ENCODE measurements around the gene SLC4A9. TPM values are rescaled to one million over a fixed set of nuclear protein-coding genes. Genes with fewer than 3 reads are reported as not detected.

Gene SLC4A9
- total and polyA plus RNA-seq, 4 donors, result not detected

DNA sequence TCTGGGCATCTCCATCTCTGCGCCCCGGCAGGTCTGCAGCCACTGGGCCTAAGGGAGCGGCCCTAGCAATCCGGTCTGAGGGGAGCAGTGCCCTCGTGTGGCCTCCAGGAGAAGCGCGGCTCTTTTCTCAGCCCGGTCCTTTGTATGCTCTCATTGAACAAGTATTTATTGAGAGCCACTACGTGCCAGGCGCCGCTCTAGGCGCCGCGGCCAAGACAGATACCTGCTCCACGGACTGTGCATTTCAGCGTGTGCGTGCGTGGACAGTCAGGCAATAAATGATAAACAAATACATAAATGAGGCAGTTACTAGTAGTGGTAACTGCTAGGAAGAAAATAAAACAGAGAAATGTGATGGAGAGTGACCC, 2.3 kb upstream of the SLC4A9 start:
- WGBS, result under 1% methylated on average over 18 of the region's 18 CpGs
- no peak overlapping the region for H3K4me3 ChIP-seq (ENCODE audit: low read depth in 1 of 3, low read length in 3 of 3)
- DNase-seq (ENCODE audit: low spot score), result peak; percentile 80
- TF ChIP-seq RAD21 (IDR thresholded peaks at IDR 0.05), result peak; percentile 85 to 95
- peak; percentile 92 for TF ChIP-seq CTCF (IDR thresholded peaks at IDR 0.05; ENCODE audit: low read depth, low read length, missing input control)
- no peak for TF ChIP-seq FOXA1 (IDR thresholded peaks at IDR 0.05)
- TF ChIP-seq NR2F2 (IDR thresholded peaks at IDR 0.05), result no peak
- no peak for TF ChIP-seq YY1 (IDR thresholded peaks at IDR 0.05)
- TF ChIP-seq, protein P1, sequence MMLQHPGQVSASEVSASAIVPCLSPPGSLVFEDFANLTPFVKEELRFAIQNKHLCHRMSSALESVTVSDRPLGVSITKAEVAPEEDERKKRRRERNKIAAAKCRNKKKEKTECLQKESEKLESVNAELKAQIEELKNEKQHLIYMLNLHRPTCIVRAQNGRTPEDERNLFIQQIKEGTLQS (IDR thresholded peaks at IDR 0.05), result no peak
- TF ChIP-seq JUND (IDR thresholded peaks at IDR 0.05), result peak; percentile 77 to 82
- TF ChIP-seq, protein P2, sequence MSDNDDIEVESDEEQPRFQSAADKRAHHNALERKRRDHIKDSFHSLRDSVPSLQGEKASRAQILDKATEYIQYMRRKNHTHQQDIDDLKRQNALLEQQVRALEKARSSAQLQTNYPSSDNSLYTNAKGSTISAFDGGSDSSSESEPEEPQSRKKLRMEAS (IDR thresholded peaks at IDR 0.05), result no peak
- peak in 1 of 2 donors; percentile 14 for TF ChIP-seq HNF4A (conservative IDR thresholded peaks at IDR 0.05)
- no peak for TF ChIP-seq FOXA2 (IDR thresholded peaks at IDR 0.05)
- TF ChIP-seq TAF1 (conservative IDR thresholded peaks at IDR 0.05), result no peak
- peak in 1 of 2 donors; percentile 45 for TF ChIP-seq RXRA (IDR thresholded peaks at IDR 0.05)
- no peaks in the 10 kb centered on the region for H3K27me3 ChIP-seq (ENCODE audit: control insufficient read depth in 4 of 4, insufficient read depth in 4 of 4, low read length in 3 of 4)
- peaks cover 0 to 6% (median 2%) of the 10 kb centered on the region in 4 donors for H3K4me1 ChIP-seq (ENCODE audit: control insufficient read depth in 4 of 4, insufficient read depth in 4 of 4, low read length in 3 of 4)
- H3K9ac ChIP-seq (ENCODE audit: low read depth in 1 of 2, low read length in 2 of 2), result no peak overlapping the region
- no peaks in the 10 kb centered on the region for H3K9me3 ChIP-seq (ENCODE audit: control insufficient read depth in 4 of 4, low read length in 3 of 4)
- no peak overlapping the region for H3K27ac ChIP-seq (ENCODE audit: low read depth in 1 of 2, low read length in 2 of 2)
- no peaks in the 10 kb centered on the region for H3K36me3 ChIP-seq (ENCODE audit: control insufficient read depth in 4 of 4, insufficient read depth in 3 of 4, low read depth in 1 of 4, low read length in 3 of 4)

DNA sequence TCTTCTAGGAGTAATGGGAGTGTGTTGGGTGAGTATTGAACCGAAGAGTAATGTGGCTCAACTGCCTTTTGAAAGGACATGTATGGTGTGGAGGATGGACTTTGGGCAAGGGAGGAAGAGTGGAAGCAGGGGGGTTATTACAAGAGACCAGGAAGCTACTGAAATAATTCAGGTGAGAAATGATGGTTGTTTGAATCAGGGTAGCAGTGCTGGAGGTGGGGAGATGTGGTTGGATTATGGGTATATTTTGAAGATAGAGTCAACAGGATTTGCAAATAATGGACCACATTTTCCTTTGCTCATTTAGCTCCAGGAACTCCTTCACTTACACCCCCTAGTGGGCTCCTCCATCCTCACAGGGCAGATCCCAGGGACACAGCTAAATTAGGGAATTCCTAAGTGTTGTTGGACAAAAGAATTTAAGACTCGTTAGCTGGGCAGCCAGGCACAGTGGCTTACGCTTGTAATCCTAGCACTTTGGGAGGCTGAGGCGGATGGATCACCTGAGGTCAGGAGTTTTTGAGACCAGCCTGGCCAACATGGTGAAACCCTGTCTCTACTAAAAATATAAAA, 1.2 kb upstream of the SLC4A9 start:
- TF ChIP-seq SP1 (IDR thresholded peaks at IDR 0.05), result no peak
- TF ChIP-seq HNF4G (IDR thresholded peaks at IDR 0.05), result no peak
- TF ChIP-seq RAD21 (IDR thresholded peaks at IDR 0.05), result peak; percentile 6 to 61
- peak; percentile 33 for TF ChIP-seq CTCF (IDR thresholded peaks at IDR 0.05; ENCODE audit: low read depth, low read length, missing input control)
- no peak for TF ChIP-seq REST (IDR thresholded peaks at IDR 0.05)
- no peak for TF ChIP-seq FOXA2 (IDR thresholded peaks at IDR 0.05)
- no peak for TF ChIP-seq NR2F2 (IDR thresholded peaks at IDR 0.05)
- no peak for TF ChIP-seq GABPA (IDR thresholded peaks at IDR 0.05 in 1 of 2, conservative IDR thresholded peaks at IDR 0.05 in 1 of 2)
- TF ChIP-seq RXRA (IDR thresholded peaks at IDR 0.05), result no peak
- TF ChIP-seq YY1 (IDR thresholded peaks at IDR 0.05), result no peak
- WGBS, result 83% methylated on average over 4 of the region's 4 CpGs
- no peaks in the 10 kb centered on the region for H3K27me3 ChIP-seq (ENCODE audit: control insufficient read depth in 4 of 4, insufficient read depth in 4 of 4, low read length in 3 of 4)
- H3K27ac ChIP-seq (ENCODE audit: low read depth in 1 of 2, low read length in 2 of 2), result no peak overlapping the region
- no peaks in the 10 kb centered on the region for H3K9me3 ChIP-seq (ENCODE audit: control insufficient read depth in 4 of 4, low read length in 3 of 4)
- peaks cover 2 to 12% (median 7%) of the 10 kb centered on the region in 4 donors for H3K4me1 ChIP-seq (ENCODE audit: control insufficient read depth in 4 of 4, insufficient read depth in 4 of 4, low read length in 3 of 4)
- no peak overlapping the region for H3K9ac ChIP-seq (ENCODE audit: low read depth in 1 of 2, low read length in 2 of 2)
- no peaks in the 10 kb centered on the region for H3K36me3 ChIP-seq (ENCODE audit: control insufficient read depth in 4 of 4, insufficient read depth in 3 of 4, low read depth in 1 of 4, low read length in 3 of 4)
- H3K4me3 ChIP-seq (ENCODE audit: low read depth in 1 of 3, low read length in 3 of 3), result no peak overlapping the region
- no peak for DNase-seq (ENCODE audit: low spot score)
